Endothelial cell of umbilical vein (primary cell): ENCODE measurements around the gene COPZ2.
"Not testable (repeated sequence)": the region's sequence is repeated elsewhere in the genome, so short reads cannot be mapped to it uniquely, and the experiment has no call there.

Source experiments
- GATA2 ChIP-seq: IDR thresholded peaks from 2 replicates; pipeline ENCODE4 v1.7.0; 2011; ENCODE audit warnings: low read depth, mild to moderate bottlenecking, moderate library complexity, mixed read lengths, low read length; ENCODE audit not compliant: insufficient read length, insufficient read depth
- JUN ChIP-seq: IDR thresholded peaks from 2 replicates; pipeline ENCODE4 v1.6.1; 2011; ENCODE audit warnings: borderline replicate concordance, low read depth; ENCODE audit not compliant: insufficient read length, insufficient read depth
- MYC ChIP-seq: IDR thresholded peaks from one replicate; pipeline ENCODE4 v1.6.1; 2011; ENCODE audit warnings: mild to moderate bottlenecking, low read depth, low read length
- POLR2A ChIP-seq: IDR thresholded peaks from 2 replicates; pipeline ENCODE4 v1.6.1; 2012; ENCODE audit warnings: low read depth, mild to moderate bottlenecking, control low read depth, low read length
- POLR2AphosphoS5 ChIP-seq: IDR thresholded peaks from 2 replicates; pipeline ENCODE4 v1.6.1; 2012; ENCODE audit warnings: low read depth, mild to moderate bottlenecking, control low read depth, low read length, moderate library complexity; ENCODE audit not compliant: insufficient read depth
- TF ChIP-seq, protein P1 (sequence below), 2 donors: IDR thresholded peaks; 1 replicate in 1 of 2; 2 replicates in 1 of 2; pipeline ENCODE4 v1.5.1; 2011; ENCODE audit warnings: low read length in 2 of 2, mild to moderate bottlenecking in 2 of 2, moderate library complexity in 2 of 2, control low read depth in 1 of 2, inconsistent platforms in 1 of 2, low read depth in 1 of 2; ENCODE audit not compliant: insufficient read depth in 1 of 2; ENCODE audit errors: extremely low read depth in 1 of 2
- TF ChIP-seq, protein P2 (sequence below): IDR thresholded peaks from 2 replicates; pipeline ENCODE4 v1.6.1; 2011; ENCODE audit not compliant: insufficient read depth, insufficient read length

DNA sequence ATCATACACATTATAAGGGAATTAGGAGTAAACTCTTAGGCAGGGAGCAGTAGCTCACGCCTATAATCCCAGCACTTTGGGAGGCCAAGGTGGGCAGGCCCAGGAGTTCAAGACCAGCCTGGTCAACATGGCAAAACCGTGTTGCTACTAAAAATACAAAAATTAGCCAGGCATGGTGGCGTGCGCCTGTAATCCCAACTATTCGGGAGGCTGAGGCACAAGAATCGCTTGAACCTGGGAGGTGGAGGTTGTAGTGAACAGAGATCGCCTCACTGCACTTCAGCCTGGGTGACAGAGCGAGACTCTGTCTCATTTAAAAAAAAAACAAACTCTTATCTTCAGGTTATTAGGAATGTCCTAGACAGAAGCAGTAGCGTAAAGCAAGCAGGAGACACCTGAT is 35.2 kb upstream of the COPZ2 start:
- not testable (repeated sequence) for TF ChIP-seq POLR2A, JUN, POLR2AphosphoS5, MYC, GATA2
- TF ChIP-seq, protein P1, sequence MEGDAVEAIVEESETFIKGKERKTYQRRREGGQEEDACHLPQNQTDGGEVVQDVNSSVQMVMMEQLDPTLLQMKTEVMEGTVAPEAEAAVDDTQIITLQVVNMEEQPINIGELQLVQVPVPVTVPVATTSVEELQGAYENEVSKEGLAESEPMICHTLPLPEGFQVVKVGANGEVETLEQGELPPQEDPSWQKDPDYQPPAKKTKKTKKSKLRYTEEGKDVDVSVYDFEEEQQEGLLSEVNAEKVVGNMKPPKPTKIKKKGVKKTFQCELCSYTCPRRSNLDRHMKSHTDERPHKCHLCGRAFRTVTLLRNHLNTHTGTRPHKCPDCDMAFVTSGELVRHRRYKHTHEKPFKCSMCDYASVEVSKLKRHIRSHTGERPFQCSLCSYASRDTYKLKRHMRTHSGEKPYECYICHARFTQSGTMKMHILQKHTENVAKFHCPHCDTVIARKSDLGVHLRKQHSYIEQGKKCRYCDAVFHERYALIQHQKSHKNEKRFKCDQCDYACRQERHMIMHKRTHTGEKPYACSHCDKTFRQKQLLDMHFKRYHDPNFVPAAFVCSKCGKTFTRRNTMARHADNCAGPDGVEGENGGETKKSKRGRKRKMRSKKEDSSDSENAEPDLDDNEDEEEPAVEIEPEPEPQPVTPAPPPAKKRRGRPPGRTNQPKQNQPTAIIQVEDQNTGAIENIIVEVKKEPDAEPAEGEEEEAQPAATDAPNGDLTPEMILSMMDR (IDR thresholded peaks at IDR 0.05; ENCODE audit: extremely low read depth in 1 of 2, insufficient read depth in 1 of 2, low read depth in 1 of 2, low read length in 2 of 2), result not testable (repeated sequence)
- TF ChIP-seq, protein P2, sequence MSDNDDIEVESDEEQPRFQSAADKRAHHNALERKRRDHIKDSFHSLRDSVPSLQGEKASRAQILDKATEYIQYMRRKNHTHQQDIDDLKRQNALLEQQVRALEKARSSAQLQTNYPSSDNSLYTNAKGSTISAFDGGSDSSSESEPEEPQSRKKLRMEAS, result not testable (repeated sequence)
